ENCODE results near the gene LTF.

The LTF gene

DNA sequence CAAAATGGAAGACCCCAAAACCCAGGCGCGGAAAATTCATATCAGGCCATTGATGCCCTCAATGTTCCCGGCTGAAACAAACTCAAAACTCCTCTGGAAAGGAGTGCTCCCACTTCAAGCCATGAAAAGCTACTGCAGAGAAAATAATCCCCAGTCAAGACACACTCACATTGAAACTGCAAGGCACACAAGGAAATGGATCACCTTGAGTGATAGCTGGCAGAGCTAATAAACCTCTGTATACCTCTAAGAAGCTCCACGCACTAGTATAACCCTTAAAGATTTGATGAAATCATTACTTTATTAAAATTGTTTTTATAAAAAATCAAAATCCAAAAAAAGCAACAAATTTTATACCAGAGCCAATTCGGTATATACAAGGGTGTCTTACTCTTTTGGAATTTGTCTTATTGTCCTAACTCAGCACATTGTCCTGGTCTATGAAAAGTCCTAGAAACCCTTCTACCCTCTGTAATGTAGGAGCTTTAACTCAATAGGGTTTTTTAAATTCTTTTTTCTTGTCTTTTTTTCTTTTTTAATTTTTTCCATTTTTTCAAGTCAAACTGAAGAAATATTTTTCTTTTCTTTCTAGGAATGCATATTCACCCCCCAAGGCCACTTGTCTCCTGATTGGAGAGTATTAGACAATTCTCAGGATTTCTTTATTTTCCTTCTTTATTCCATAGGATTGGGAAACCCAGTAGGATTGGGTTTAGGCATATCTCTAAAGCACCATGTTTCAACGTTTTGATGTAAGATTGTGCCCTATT lies 66.3 kb downstream of the LTF start:
- Histone ChIP-seq H3K4me3 (ENCODE audit: low read length) (no peak overlapping the region), H3K9ac (ENCODE audit: low read length) (no peak overlapping the region), H3F3A (ENCODE audit: insufficient read depth, low read length) (peaks cover 18% of the 10 kb centered on the region), H3K4me1 (ENCODE audit: low read length) (peaks cover 58% of the 10 kb centered on the region), H3K36me3 (replicated peaks; ENCODE audit: insufficient read depth, low read length) (no peaks in the 10 kb centered on the region), H3K27ac (ENCODE audit: low read length) (no peak overlapping the region), H3K9me2 (replicated peaks; ENCODE audit: insufficient read depth, low read length) (no peaks in the 10 kb centered on the region), H3K4me2 (ENCODE audit: low read depth, low read length) (no peak overlapping the region), H3K9me3 (replicated peaks; ENCODE audit: insufficient read depth, low read length) (no peaks in the 10 kb centered on the region), H3K27me3 (replicated peaks; ENCODE audit: insufficient read depth, low read length) (no peaks in the 10 kb centered on the region), H3K79me2 (ENCODE audit: low read length) (no peaks in the 10 kb centered on the region), H4K20me1 (ENCODE audit: insufficient read depth, low read length) (no peaks in the 10 kb centered on the region), H2AFZ (ENCODE audit: low read length) (no peak overlapping the region)
- DNase-seq: no peak
- TF ChIP-seq EZH2phosphoT487 (IDR thresholded peaks at IDR 0.05; ENCODE audit: low read length): no peak
- TF ChIP-seq, protein P1, sequence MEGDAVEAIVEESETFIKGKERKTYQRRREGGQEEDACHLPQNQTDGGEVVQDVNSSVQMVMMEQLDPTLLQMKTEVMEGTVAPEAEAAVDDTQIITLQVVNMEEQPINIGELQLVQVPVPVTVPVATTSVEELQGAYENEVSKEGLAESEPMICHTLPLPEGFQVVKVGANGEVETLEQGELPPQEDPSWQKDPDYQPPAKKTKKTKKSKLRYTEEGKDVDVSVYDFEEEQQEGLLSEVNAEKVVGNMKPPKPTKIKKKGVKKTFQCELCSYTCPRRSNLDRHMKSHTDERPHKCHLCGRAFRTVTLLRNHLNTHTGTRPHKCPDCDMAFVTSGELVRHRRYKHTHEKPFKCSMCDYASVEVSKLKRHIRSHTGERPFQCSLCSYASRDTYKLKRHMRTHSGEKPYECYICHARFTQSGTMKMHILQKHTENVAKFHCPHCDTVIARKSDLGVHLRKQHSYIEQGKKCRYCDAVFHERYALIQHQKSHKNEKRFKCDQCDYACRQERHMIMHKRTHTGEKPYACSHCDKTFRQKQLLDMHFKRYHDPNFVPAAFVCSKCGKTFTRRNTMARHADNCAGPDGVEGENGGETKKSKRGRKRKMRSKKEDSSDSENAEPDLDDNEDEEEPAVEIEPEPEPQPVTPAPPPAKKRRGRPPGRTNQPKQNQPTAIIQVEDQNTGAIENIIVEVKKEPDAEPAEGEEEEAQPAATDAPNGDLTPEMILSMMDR (IDR thresholded peaks at IDR 0.05; ENCODE audit: low read length): no peak
- no peak for TF ChIP-seq EZH2 (optimal IDR thresholded peaks at IDR 0.05; ENCODE audit: low read depth, low read length)

DNA sequence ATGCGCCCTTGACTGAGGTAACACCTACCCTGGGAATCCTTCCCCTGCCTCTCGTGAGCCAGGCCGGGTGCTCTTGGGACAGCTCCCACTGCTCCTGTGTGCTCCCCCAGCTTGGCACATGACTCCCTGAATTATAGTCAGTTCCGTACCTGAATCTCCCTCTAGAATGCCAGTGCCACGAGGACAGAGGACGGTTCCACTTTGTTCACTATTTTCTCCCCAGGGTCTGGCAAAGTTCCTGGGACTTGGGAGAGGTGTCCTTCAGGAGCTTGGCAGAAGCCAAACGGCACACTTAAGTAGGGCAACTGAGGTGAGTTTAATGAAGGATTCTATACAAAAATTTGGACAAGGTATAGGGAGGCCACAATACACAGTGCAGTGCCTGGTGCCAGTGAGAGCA lies 67.6 kb downstream of the LTF start:
- H3K27ac ChIP-seq (ENCODE audit: low read length): peak overlapping the region; percentile 84; the same call in 1 of the 2 replicates
- H4K20me1 ChIP-seq (ENCODE audit: insufficient read depth, low read length): no peaks in the 10 kb centered on the region
- no peaks in the 10 kb centered on the region for H3K79me2 ChIP-seq (ENCODE audit: low read length)
- H3K9me2 ChIP-seq (replicated peaks; ENCODE audit: insufficient read depth, low read length): no peaks in the 10 kb centered on the region
- H3K4me3 ChIP-seq (ENCODE audit: low read length): no peak overlapping the region
- DNase-seq: no peak
- peaks cover 21% of the 10 kb centered on the region for H3F3A ChIP-seq (ENCODE audit: insufficient read depth, low read length)
- H3K36me3 ChIP-seq (replicated peaks; ENCODE audit: insufficient read depth, low read length): no peaks in the 10 kb centered on the region
- peaks cover 70% of the 10 kb centered on the region for H3K4me1 ChIP-seq (ENCODE audit: low read length)
- H3K9ac ChIP-seq (ENCODE audit: low read length): no peak overlapping the region
- no peak overlapping the region for H3K4me2 ChIP-seq (ENCODE audit: low read depth, low read length)
- no peaks in the 10 kb centered on the region for H3K27me3 ChIP-seq (replicated peaks; ENCODE audit: insufficient read depth, low read length)
- H2AFZ ChIP-seq (ENCODE audit: low read length): no peak overlapping the region
- no peaks in the 10 kb centered on the region for H3K9me3 ChIP-seq (replicated peaks; ENCODE audit: insufficient read depth, low read length)
- no peak for TF ChIP-seq EZH2phosphoT487 (IDR thresholded peaks at IDR 0.05; ENCODE audit: low read length)
- TF ChIP-seq EZH2 (optimal IDR thresholded peaks at IDR 0.05; ENCODE audit: low read depth, low read length): no peak
- TF ChIP-seq, protein P1 (IDR thresholded peaks at IDR 0.05; ENCODE audit: low read length): no peak

DNA sequence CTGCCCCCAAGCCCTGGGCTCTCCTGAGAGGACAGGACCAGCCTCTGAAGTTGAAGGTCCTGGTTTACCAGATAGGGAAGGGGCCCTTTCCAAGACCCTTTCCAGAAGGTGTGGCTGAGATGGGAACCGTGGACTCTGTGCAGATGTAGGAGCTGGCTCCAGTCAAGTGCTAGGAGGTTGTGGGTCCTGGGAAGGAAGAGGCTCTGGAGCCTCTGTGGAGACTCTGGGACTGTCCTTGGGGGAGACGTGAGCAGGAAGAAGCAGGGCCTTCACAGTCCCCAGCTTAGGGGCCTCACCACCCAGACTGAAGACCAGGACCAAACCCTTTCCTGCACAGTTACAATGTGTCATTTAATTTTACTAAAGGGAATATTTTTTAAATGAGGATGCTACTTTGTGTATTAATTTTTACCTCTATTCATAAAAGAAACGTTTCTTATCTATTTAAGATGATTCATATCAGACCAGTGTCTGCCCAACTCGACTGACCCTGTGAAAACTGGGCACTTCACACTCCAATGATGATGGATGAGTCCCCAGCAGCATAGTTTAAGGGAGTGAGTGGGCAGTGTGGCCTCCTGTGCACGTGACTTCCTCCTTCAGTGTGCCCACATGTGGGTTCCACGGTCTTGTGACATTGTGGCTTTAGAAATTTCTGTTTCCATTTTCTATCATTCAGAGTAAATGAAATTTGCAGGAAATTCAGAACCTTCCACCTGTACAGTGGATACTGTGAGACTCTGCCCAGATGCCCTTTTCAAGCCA lies 68.8 kb downstream of the LTF start:
- H3K9me3 ChIP-seq (replicated peaks; ENCODE audit: insufficient read depth, low read length): no peaks in the 10 kb centered on the region
- H3K27ac ChIP-seq (ENCODE audit: low read length): peak overlapping the region; percentile 84
- peaks cover 81% of the 10 kb centered on the region for H3K4me1 ChIP-seq (ENCODE audit: low read length)
- TF ChIP-seq EZH2 (optimal IDR thresholded peaks at IDR 0.05; ENCODE audit: low read depth, low read length): no peak
- TF ChIP-seq EZH2phosphoT487 (IDR thresholded peaks at IDR 0.05; ENCODE audit: low read length): no peak
- TF ChIP-seq, protein P1 (IDR thresholded peaks at IDR 0.05; ENCODE audit: low read length): no peak
- peak overlapping the region; percentile 16; the same call in 1 of the 2 replicates for H3K9ac ChIP-seq (ENCODE audit: low read length)
- no peaks in the 10 kb centered on the region for H3K27me3 ChIP-seq (replicated peaks; ENCODE audit: insufficient read depth, low read length)
- peak overlapping the region; percentile 29 for H3K4me2 ChIP-seq (ENCODE audit: low read depth, low read length)
- no peaks in the 10 kb centered on the region for H3K9me2 ChIP-seq (replicated peaks; ENCODE audit: insufficient read depth, low read length)
- peak; percentile 71 for DNase-seq
- H3K4me3 ChIP-seq (ENCODE audit: low read length): no peak overlapping the region
- peaks cover 29% of the 10 kb centered on the region for H3F3A ChIP-seq (ENCODE audit: insufficient read depth, low read length)
- H3K79me2 ChIP-seq (ENCODE audit: low read length): no peaks in the 10 kb centered on the region
- no peaks in the 10 kb centered on the region for H4K20me1 ChIP-seq (ENCODE audit: insufficient read depth, low read length)
- H2AFZ ChIP-seq (ENCODE audit: low read length): 0 out of 2 replicates have a peak overlapping the region, but pooled peaks have one; percentile 1
- H3K36me3 ChIP-seq (replicated peaks; ENCODE audit: insufficient read depth, low read length): no peaks in the 10 kb centered on the region
